NB4 (cell line): ENCODE results near the gene FAM241B.

Source experiments
- DNase-seq: peaks from one replicate; pipeline ENCODE4 v3.0.0; 2010; ENCODE audit warnings: low read depth
- H3K4me3 ChIP-seq: one replicate; pipeline ENCODE4 v1.5.1; 2011; ENCODE audit warnings: mild to moderate bottlenecking, low read depth, low read length, moderate library complexity
- MYC ChIP-seq: IDR thresholded peaks from 2 replicates; pipeline ENCODE4 v1.6.1; 2011; ENCODE audit warnings: low read depth, low read length
- POLR2A ChIP-seq: IDR thresholded peaks from 2 replicates; pipeline ENCODE4 v1.6.1; 2011; ENCODE audit warnings: mild to moderate bottlenecking; ENCODE audit not compliant: insufficient read length; ENCODE audit errors: extremely low read depth
- TF ChIP-seq, protein P1 (sequence below): IDR thresholded peaks from one replicate; pipeline ENCODE4 v1.5.1; 2012; ENCODE audit warnings: low read depth, low read length
- TF ChIP-seq, protein P2 (sequence below): IDR thresholded peaks from 2 replicates; pipeline ENCODE4 v1.6.1; 2011; ENCODE audit warnings: low read depth, low read length

The FAM241B gene

DNA sequence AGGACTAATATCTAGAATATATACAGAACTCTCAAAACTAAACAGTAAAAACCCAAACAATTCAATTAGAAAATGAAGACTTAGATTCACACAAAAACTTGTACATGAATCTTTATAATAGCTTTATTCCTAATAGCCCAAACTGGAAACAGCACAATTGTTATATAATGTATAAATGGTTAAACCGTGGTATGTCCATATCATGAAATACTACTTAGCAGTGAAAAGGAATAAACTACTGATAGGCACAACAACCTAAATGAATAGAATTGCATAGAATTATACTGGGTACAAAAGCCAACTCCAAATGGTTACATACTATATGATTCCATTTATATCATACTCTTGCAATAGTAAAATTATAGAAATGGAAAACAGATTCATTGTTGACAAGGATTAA, 21.0 kb upstream of the FAM241B start:
- TF ChIP-seq, protein P1, sequence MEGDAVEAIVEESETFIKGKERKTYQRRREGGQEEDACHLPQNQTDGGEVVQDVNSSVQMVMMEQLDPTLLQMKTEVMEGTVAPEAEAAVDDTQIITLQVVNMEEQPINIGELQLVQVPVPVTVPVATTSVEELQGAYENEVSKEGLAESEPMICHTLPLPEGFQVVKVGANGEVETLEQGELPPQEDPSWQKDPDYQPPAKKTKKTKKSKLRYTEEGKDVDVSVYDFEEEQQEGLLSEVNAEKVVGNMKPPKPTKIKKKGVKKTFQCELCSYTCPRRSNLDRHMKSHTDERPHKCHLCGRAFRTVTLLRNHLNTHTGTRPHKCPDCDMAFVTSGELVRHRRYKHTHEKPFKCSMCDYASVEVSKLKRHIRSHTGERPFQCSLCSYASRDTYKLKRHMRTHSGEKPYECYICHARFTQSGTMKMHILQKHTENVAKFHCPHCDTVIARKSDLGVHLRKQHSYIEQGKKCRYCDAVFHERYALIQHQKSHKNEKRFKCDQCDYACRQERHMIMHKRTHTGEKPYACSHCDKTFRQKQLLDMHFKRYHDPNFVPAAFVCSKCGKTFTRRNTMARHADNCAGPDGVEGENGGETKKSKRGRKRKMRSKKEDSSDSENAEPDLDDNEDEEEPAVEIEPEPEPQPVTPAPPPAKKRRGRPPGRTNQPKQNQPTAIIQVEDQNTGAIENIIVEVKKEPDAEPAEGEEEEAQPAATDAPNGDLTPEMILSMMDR = no peak
- no peak for TF ChIP-seq POLR2A
- TF ChIP-seq, protein P2, sequence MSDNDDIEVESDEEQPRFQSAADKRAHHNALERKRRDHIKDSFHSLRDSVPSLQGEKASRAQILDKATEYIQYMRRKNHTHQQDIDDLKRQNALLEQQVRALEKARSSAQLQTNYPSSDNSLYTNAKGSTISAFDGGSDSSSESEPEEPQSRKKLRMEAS = no peak
- TF ChIP-seq MYC = no peak
- DNase-seq = no peak
- no peak overlapping the region for H3K4me3 ChIP-seq

DNA sequence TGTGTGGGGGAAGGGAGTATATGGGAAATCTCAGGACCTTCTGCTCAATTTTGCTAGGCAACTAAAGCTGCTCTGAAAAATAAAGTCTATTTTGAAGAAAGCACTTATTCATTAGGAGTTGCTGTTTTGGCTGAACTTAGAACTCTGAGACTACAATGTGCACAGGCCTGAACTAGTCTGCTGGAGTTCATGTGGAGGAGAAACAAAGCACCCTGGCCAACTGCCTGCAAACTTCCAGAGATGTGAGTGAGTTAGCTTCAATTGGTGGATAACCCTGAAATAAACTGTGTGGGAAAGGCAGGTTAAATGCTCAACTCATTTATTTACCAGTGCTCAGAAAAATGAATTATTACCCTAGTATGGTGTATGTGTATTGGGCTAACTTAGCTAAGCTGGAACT, 17.3 kb upstream of the FAM241B start:
- TF ChIP-seq, protein P2 = no peak
- TF ChIP-seq MYC = no peak
- TF ChIP-seq POLR2A = no peak
- TF ChIP-seq, protein P1 = no peak
- no peak for DNase-seq
- no peak overlapping the region for H3K4me3 ChIP-seq

DNA sequence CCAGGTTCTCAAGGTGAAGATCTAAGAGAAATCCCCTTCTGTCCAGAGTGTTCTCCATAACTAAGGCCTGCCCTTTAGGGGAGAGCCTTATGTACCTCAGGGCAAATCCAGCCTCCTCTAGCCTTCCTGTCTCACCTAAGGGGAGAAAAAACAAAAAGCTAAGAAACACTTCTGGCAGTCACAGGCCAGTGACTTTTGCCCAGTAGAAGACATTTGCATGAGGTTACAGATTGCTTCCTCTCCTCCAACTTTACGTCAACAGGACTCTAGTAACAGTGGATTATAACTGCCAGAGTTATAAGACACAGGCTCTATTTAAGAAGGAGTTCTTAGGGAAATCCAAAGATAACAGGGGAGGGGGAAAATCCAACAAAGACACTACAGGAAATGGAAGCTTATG, 15.9 kb upstream of the FAM241B start:
- TF ChIP-seq POLR2A (no peak), MYC (no peak)
- TF ChIP-seq, protein P1 = no peak
- TF ChIP-seq, protein P2 = no peak
- no peak overlapping the region for H3K4me3 ChIP-seq
- DNase-seq = no peak

DNA sequence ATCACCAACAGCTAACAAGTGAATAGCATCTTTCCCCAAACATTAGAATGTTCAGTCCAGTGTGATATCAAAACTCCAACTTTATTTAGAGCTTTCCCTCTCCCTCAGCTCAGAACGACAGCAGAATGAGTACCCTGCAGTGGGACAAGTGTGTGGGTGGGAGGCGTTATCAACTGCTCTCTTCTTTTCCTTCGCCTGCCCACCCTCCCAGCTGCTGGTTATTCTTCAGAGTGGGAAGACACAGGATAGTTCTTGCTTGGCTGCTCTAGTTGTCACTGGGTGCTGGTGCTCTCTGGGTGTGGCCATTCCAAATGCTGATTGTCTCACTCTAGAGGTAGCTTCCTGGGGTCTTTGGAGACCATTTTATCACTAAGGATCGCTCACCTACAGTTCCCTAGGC, 13.7 kb upstream of the FAM241B start:
- no peak for DNase-seq
- H3K4me3 ChIP-seq = no peak overlapping the region
- TF ChIP-seq MYC = no peak
- TF ChIP-seq, protein P2 = no peak
- no peak for TF ChIP-seq POLR2A
- TF ChIP-seq, protein P1 = no peak

DNA sequence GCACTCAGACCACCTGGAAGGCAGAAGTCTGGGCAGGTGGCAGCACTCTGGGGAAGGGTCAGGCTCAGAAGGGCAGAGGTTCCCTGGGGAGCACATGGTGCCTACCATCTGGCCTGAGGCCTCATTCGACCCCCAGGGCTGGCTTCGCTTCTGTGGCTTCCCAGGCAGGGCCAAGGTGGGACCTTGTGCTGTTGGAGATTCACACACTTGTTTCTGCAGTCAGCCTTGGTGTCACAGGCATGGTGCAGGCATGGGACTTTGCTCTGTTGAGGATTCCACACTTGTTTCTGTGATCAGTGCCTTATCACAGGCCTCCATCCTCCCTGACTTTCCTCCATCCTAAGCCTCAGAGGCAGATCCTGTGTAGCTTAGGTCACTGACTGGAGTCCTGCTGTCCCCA, 11.3 kb upstream of the FAM241B start:
- no peak for DNase-seq
- TF ChIP-seq POLR2A (no peak), MYC (no peak)
- TF ChIP-seq, protein P2 = no peak
- TF ChIP-seq, protein P1 = no peak
- no peak overlapping the region for H3K4me3 ChIP-seq

DNA sequence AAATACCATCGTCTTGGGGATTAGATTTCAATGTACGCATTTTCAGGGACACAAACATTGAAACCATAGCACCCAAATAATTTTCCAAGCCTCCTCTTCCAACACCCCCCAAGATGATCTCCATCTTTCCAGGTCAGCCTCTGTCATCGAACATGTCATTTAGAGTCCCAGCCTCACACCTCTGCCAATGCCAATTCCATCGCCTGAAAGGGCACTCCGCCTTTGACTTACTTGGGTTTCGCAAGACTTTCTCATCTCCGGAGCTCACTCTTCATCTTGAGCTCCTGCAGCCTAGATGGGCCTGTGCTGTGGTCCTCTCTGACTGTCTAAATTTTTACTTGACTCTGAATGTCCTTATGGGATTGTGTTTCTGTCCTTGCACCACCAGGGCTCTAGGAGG, 10.4 kb upstream of the FAM241B start:
- H3K4me3 ChIP-seq = no peak overlapping the region
- no peak for DNase-seq
- TF ChIP-seq, protein P1 = no peak
- TF ChIP-seq MYC (no peak), POLR2A (no peak)
- TF ChIP-seq, protein P2 = no peak
